Fibroblast of peridontal ligament (primary cell): ENCODE data around the gene SLC1A1.
"Not testable (repeated sequence)": the region's sequence is repeated elsewhere in the genome, so short reads cannot be mapped to it uniquely, and the experiment has no call there.

Experiments used
- DNase-seq: peaks from one replicate; pipeline ENCODE4 v3.0.0-alpha.2; 2010; ENCODE audit errors: extremely low read depth

SLC1A1 gene

GRCh38 chr9:4506490-4506889, 16.2 kb downstream of the SLC1A1 start:
- peak; percentile 29 for DNase-seq

GRCh38 chr9:4507306-4508130, 17.2 kb downstream of the SLC1A1 start:
- DNase-seq, result peak; percentile 73

GRCh38 chr9:4508246-4508906, 18.1 kb downstream of the SLC1A1 start:
- DNase-seq, result peak; percentile 72

GRCh38 chr9:4508907-4509589, 18.8 kb downstream of the SLC1A1 start:
- peak; percentile 89 for DNase-seq

GRCh38 chr9:4509590-4509984, 19.3 kb downstream of the SLC1A1 start:
- DNase-seq, result no peak

GRCh38 chr9:4510546-4511322, 20.5 kb downstream of the SLC1A1 start:
- no peak for DNase-seq

- DNase-seq, result no peak
Observed at GRCh38 chr9:4514252-4515128, 24.2 kb downstream of the SLC1A1 start.

GRCh38 chr9:4515958-4516375, 25.7 kb downstream of the SLC1A1 start:
- DNase-seq, result peak; percentile 93

GRCh38 chr9:4517274-4517673, 27.0 kb downstream of the SLC1A1 start:
- DNase-seq, result no peak

GRCh38 chr9:4519604-4520003, 29.3 kb downstream of the SLC1A1 start:
- DNase-seq, result no peak

GRCh38 chr9:4520055-4520454, 29.8 kb downstream of the SLC1A1 start:
- DNase-seq, result no peak

GRCh38 chr9:4530375-4530774, 40.1 kb downstream of the SLC1A1 start:
- no peak for DNase-seq

GRCh38 chr9:4530831-4531230, 40.6 kb downstream of the SLC1A1 start:
- peak; percentile 67 for DNase-seq

- not testable (repeated sequence) for DNase-seq
Observed at GRCh38 chr9:4531355-4531754, 41.1 kb downstream of the SLC1A1 start.

GRCh38 chr9:4533881-4534280, 43.6 kb downstream of the SLC1A1 start:
- DNase-seq, result not testable (repeated sequence)

- not testable (repeated sequence) for DNase-seq
Observed at GRCh38 chr9:4536196-4536595, 45.9 kb downstream of the SLC1A1 start.

GRCh38 chr9:4537581-4537980, 47.3 kb downstream of the SLC1A1 start:
- no peak for DNase-seq

GRCh38 chr9:4538107-4538506, 47.8 kb downstream of the SLC1A1 start:
- DNase-seq, result no peak

GRCh38 chr9:4538621-4539020, 48.4 kb downstream of the SLC1A1 start:
- DNase-seq, result no peak

GRCh38 chr9:4540425-4540824, 50.2 kb downstream of the SLC1A1 start:
- DNase-seq, result no peak

- no peak for DNase-seq
Observed at GRCh38 chr9:4541281-4541680, 51.0 kb downstream of the SLC1A1 start.
